ENCODE measurements around the gene MAN1A1. TPM values are rescaled to one million over a fixed set of nuclear protein-coding genes. Genes with fewer than 3 reads are reported as not detected.

MAN1A1 gene
- total and polyA plus RNA-seq, 4 donors, result 68.2 to 209 (median 148) TPM

DNA sequence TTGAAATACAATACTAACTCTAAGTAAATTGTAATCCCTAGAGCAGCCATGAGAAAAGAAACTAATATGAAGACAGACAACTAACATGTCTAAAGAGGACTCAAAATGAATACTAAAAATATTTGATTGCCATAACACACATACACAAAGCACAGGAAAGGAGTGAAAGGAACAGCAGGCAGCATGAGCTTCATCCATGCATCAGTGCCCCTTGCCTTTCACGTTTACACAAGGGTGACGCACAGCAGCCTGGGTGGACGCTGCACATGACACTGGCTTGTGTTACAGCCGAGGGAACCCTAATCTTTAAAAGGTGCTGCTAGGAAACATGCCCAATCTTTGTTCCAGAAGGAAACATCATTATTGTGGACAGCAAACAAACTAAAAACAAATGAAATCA lies 123.5 kb downstream of the MAN1A1 start:
- no peak for TF ChIP-seq JUND (IDR thresholded peaks at IDR 0.05)
- TF ChIP-seq, protein P1, sequence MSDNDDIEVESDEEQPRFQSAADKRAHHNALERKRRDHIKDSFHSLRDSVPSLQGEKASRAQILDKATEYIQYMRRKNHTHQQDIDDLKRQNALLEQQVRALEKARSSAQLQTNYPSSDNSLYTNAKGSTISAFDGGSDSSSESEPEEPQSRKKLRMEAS (IDR thresholded peaks at IDR 0.05), result no peak
- TF ChIP-seq RAD21 (IDR thresholded peaks at IDR 0.05), result no peak
- no peak for TF ChIP-seq FOXA1 (IDR thresholded peaks at IDR 0.05)
- H3K9ac ChIP-seq (ENCODE audit: low read depth in 1 of 2, low read length in 2 of 2), result no peak overlapping the region
- no peak overlapping the region for H3K27ac ChIP-seq (ENCODE audit: low read depth in 1 of 2, low read length in 2 of 2)
- H3K4me3 ChIP-seq (ENCODE audit: low read depth in 1 of 3, low read length in 3 of 3), result no peak overlapping the region
- DNase-seq (ENCODE audit: low spot score), result no peak
- H3K4me1 ChIP-seq (ENCODE audit: control insufficient read depth in 4 of 4, insufficient read depth in 4 of 4, low read length in 3 of 4), result peaks cover 0 to 3% (median 0%) of the 10 kb centered on the region in 4 donors
- H3K27me3 ChIP-seq (ENCODE audit: control insufficient read depth in 4 of 4, insufficient read depth in 4 of 4, low read length in 3 of 4), result no peaks in the 10 kb centered on the region
- WGBS, result 85% methylated on average over 4 of the region's 4 CpGs
- H3K9me3 ChIP-seq (ENCODE audit: control insufficient read depth in 4 of 4, low read length in 3 of 4), result no peaks in the 10 kb centered on the region
- H3K36me3 ChIP-seq (ENCODE audit: control insufficient read depth in 4 of 4, insufficient read depth in 3 of 4, low read depth in 1 of 4, low read length in 3 of 4), result peaks cover 3 to 9% (median 4%) of the 10 kb centered on the region in 4 donors

GRCh38 chr6:119224095-119224701 lies 125.4 kb downstream of the MAN1A1 start:
- Histone ChIP-seq H3K27me3 (ENCODE audit: control insufficient read depth in 4 of 4, insufficient read depth in 4 of 4, low read length in 3 of 4) (no peaks in the 10 kb centered on the region), H3K9me3 (ENCODE audit: control insufficient read depth in 4 of 4, low read length in 3 of 4) (no peaks in the 10 kb centered on the region), H3K27ac (ENCODE audit: low read depth in 1 of 2, low read length in 2 of 2) (no peak overlapping the region), H3K4me1 (ENCODE audit: control insufficient read depth in 4 of 4, insufficient read depth in 4 of 4, low read length in 3 of 4) (peaks cover 0 to 3% (median 0%) of the 10 kb centered on the region in 4 donors), H3K36me3 (ENCODE audit: control insufficient read depth in 4 of 4, insufficient read depth in 3 of 4, low read depth in 1 of 4, low read length in 3 of 4) (no peaks in the 10 kb centered on the region), H3K9ac (ENCODE audit: low read depth in 1 of 2, low read length in 2 of 2) (no peak overlapping the region), H3K4me3 (ENCODE audit: low read depth in 1 of 3, low read length in 3 of 3) (no peak overlapping the region)
- no peak for DNase-seq (ENCODE audit: low spot score)
- WGBS, result 88% methylated on average over 4 of the region's 4 CpGs
- no peak for TF ChIP-seq HNF4A (conservative IDR thresholded peaks at IDR 0.05)
- TF ChIP-seq GABPA (IDR thresholded peaks at IDR 0.05 in 1 of 2, conservative IDR thresholded peaks at IDR 0.05 in 1 of 2), result no peak
- no peak for TF ChIP-seq RAD21 (IDR thresholded peaks at IDR 0.05)
- no peak for TF ChIP-seq NR2F2 (IDR thresholded peaks at IDR 0.05)
- TF ChIP-seq FOXA1 (IDR thresholded peaks at IDR 0.05), result no peak
- no peak for TF ChIP-seq JUND (IDR thresholded peaks at IDR 0.05)
- TF ChIP-seq, protein P2, sequence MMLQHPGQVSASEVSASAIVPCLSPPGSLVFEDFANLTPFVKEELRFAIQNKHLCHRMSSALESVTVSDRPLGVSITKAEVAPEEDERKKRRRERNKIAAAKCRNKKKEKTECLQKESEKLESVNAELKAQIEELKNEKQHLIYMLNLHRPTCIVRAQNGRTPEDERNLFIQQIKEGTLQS (IDR thresholded peaks at IDR 0.05), result no peak
- TF ChIP-seq, protein P3, sequence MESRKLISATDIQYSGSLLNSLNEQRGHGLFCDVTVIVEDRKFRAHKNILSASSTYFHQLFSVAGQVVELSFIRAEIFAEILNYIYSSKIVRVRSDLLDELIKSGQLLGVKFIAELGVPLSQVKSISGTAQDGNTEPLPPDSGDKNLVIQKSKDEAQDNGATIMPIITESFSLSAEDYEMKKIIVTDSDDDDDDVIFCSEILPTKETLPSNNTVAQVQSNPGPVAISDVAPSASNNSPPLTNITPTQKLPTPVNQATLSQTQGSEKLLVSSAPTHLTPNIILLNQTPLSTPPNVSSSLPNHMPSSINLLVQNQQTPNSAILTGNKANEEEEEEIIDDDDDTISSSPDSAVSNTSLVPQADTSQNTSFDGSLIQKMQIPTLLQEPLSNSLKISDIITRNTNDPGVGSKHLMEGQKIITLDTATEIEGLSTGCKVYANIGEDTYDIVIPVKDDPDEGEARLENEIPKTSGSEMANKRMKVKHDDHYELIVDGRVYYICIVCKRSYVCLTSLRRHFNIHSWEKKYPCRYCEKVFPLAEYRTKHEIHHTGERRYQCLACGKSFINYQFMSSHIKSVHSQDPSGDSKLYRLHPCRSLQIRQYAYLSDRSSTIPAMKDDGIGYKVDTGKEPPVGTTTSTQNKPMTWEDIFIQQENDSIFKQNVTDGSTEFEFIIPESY (IDR thresholded peaks at IDR 0.05), result no peak
- TF ChIP-seq RXRA (IDR thresholded peaks at IDR 0.05), result no peak
- TF ChIP-seq SP1 (IDR thresholded peaks at IDR 0.05), result no peak
- no peak for TF ChIP-seq EGR1 (IDR thresholded peaks at IDR 0.05; ENCODE audit: low read depth in 2 of 2)

- no peak for DNase-seq (ENCODE audit: low spot score)
- H3K9ac ChIP-seq (ENCODE audit: low read depth in 1 of 2, low read length in 2 of 2), result no peak overlapping the region
- no peaks in the 10 kb centered on the region for H3K36me3 ChIP-seq (ENCODE audit: control insufficient read depth in 4 of 4, insufficient read depth in 3 of 4, low read depth in 1 of 4, low read length in 3 of 4)
- 77% methylated on average over 1 of the region's 1 CpG for WGBS
- no peak overlapping the region for H3K27ac ChIP-seq (ENCODE audit: low read depth in 1 of 2, low read length in 2 of 2)
- peaks cover 3 to 9% (median 6%) of the 10 kb centered on the region in 4 donors for H3K4me1 ChIP-seq (ENCODE audit: control insufficient read depth in 4 of 4, insufficient read depth in 4 of 4, low read length in 3 of 4)
- no peak overlapping the region for H3K4me3 ChIP-seq (ENCODE audit: low read depth in 1 of 3, low read length in 3 of 3)
- H3K27me3 ChIP-seq (ENCODE audit: control insufficient read depth in 4 of 4, insufficient read depth in 4 of 4, low read length in 3 of 4), result no peaks in the 10 kb centered on the region
- no peaks in the 10 kb centered on the region for H3K9me3 ChIP-seq (ENCODE audit: control insufficient read depth in 4 of 4, low read length in 3 of 4)
- no peak for TF ChIP-seq HNF4G (IDR thresholded peaks at IDR 0.05)
- TF ChIP-seq FOXA1 (IDR thresholded peaks at IDR 0.05), result no peak
- no peak for TF ChIP-seq JUND (IDR thresholded peaks at IDR 0.05)
Observed at GRCh38 chr6:119220452-119220851, 129.1 kb downstream of the MAN1A1 start.

Data from liver (tissue), 9 donors.